IMR-90 (cell line): ENCODE data around the gene CDK18. TPM values are rescaled to one million over a fixed set of nuclear protein-coding genes. Genes with fewer than 3 reads are reported as not detected.

Source experiments
- ATAC-seq: fragments of 200-7000 bp; cut with Tn5 transposase; 2 replicates; pipeline ENCODE4 v1.9.1; 2020; ENCODE audit warnings: low read depth, mild to moderate bottlenecking, moderate library complexity
- BruUV-seq: library from RNA; stranded (reverse); fragments of 400-500 nt; replicated peaks from 2 replicates; lab custom pipeline; 2021; lab: Mats Ljungman, UMichigan
- CTCF ChIA-PET: fragments of 300-600 bp; formaldehyde crosslinking; extraction: SDS; loops from one replicate; lab custom pipeline; 2021; ENCODE audit warnings: antibody characterized with exemption; lab: Yijun Ruan, JAX
- POLR2A ChIA-PET: fragments of 300-600 bp; sonication (Branson Sonifier 250); formaldehyde crosslinking; loops from one replicate; lab custom pipeline; 2022; ENCODE audit warnings: antibody characterized with exemption; ENCODE audit not compliant: unreplicated experiment; lab: Charles Lee
- DNase-seq: peaks from one replicate; pipeline ENCODE4 v3.0.0; 2013
- H2AFZ ChIP-seq: replicated peaks from 2 replicates; pipeline ENCODE3; 2013; ENCODE audit warnings: low read length, mild to moderate bottlenecking; ENCODE audit not compliant: poor library complexity
- H2AK5ac ChIP-seq: 2 replicates; pipeline ENCODE4 v1.6.1; 2013; ENCODE audit warnings: low read depth, low read length, inconsistent platforms
- H2AK9ac ChIP-seq: replicated peaks from 2 replicates; pipeline ENCODE3; 2013; ENCODE audit warnings: mild to moderate bottlenecking, low read depth, low read length, moderate library complexity; ENCODE audit not compliant: poor library complexity
- H2BK120ac ChIP-seq: 2 replicates; pipeline ENCODE4 v1.6.1; 2013; ENCODE audit warnings: low read depth, low read length, inconsistent platforms
- H2BK15ac ChIP-seq: 3 replicates; pipeline ENCODE4 v1.6.1; 2013; ENCODE audit warnings: low read depth, low read length, inconsistent platforms
- H2BK20ac ChIP-seq: 2 replicates; pipeline ENCODE4 v1.6.1; 2013; ENCODE audit warnings: low read depth, mild to moderate bottlenecking, inconsistent platforms, low read length, moderate library complexity
- H2BK5ac ChIP-seq: 2 replicates; pipeline ENCODE4 v1.6.1; 2013; ENCODE audit warnings: mild to moderate bottlenecking, low read depth, low read length, inconsistent platforms; ENCODE audit not compliant: poor library complexity, severe bottlenecking
- H3K14ac ChIP-seq: replicated peaks from 2 replicates; pipeline ENCODE4 v1.6.1; 2013; ENCODE audit warnings: low read depth, low read length, inconsistent platforms
- H3K18ac ChIP-seq: 2 replicates; pipeline ENCODE4 v1.6.1; 2013; ENCODE audit warnings: low read depth, low read length, control low read depth
- H3K23ac ChIP-seq: 2 replicates; pipeline ENCODE4 v1.6.1; 2013; ENCODE audit warnings: low read depth, low read length, inconsistent platforms
- H3K27ac ChIP-seq: 2 replicates; pipeline ENCODE4 v1.5.1; 2013; ENCODE audit warnings: mild to moderate bottlenecking, control low read depth, low read length; ENCODE audit not compliant: insufficient read depth
- H3K27me3 ChIP-seq: 2 replicates; pipeline ENCODE4 v1.6.1; 2013; ENCODE audit warnings: low read length; ENCODE audit not compliant: control insufficient read depth, insufficient read depth
- H3K36me3 ChIP-seq: 2 replicates; pipeline ENCODE4 v1.6.1; 2013; ENCODE audit warnings: low read length, mixed read lengths; ENCODE audit not compliant: control insufficient read depth, insufficient read depth
- H3K4ac ChIP-seq: 2 replicates; pipeline ENCODE4 v1.6.1; 2013; ENCODE audit warnings: low read depth, low read length, inconsistent platforms
- H3K4me1 ChIP-seq: 2 replicates; pipeline ENCODE4 v1.6.1; 2013; ENCODE audit warnings: low read length, mixed read lengths; ENCODE audit not compliant: control insufficient read depth, insufficient read depth
- H3K4me2 ChIP-seq: 2 replicates; pipeline ENCODE4 v1.6.1; 2013; ENCODE audit warnings: low read depth, mild to moderate bottlenecking, control low read depth, low read length, moderate library complexity
- H3K4me3 ChIP-seq: 2 replicates; pipeline ENCODE4 v1.5.1; 2013; ENCODE audit warnings: low read depth, mild to moderate bottlenecking, control low read depth, low read length, moderate library complexity; ENCODE audit not compliant: insufficient read depth
- H3K56ac ChIP-seq: 2 replicates; pipeline ENCODE4 v1.6.1; 2013; ENCODE audit warnings: low read length, inconsistent platforms; ENCODE audit not compliant: insufficient read depth; ENCODE audit errors: extremely low read depth
- H3K79me1 ChIP-seq, 2 experiments: 2 replicates each; pipeline ENCODE4 v1.6.1; 2013; ENCODE audit warnings: low read length in 2 of 2, inconsistent platforms in 1 of 2, low read depth in 1 of 2
- H3K9ac ChIP-seq: 2 replicates; pipeline ENCODE4 v1.6.1; 2013; ENCODE audit warnings: low read depth, low read length, control low read depth
- H3K9me1 ChIP-seq: 2 replicates; pipeline ENCODE4 v1.6.1; 2013; ENCODE audit warnings: low read length, inconsistent platforms; ENCODE audit not compliant: insufficient read depth
- H3K9me3 ChIP-seq: 2 replicates; pipeline ENCODE4 v1.6.1; 2013; ENCODE audit warnings: low read length; ENCODE audit not compliant: control insufficient read depth, insufficient read depth
- H4K20me1 ChIP-seq: 2 replicates; pipeline ENCODE4 v1.6.1; 2013; ENCODE audit warnings: low read length, inconsistent platforms; ENCODE audit not compliant: insufficient read depth
- H4K5ac ChIP-seq: 2 replicates; pipeline ENCODE4 v1.6.1; 2013; ENCODE audit warnings: mild to moderate bottlenecking, low read depth, low read length, control low read depth
- H4K8ac ChIP-seq, 2 experiments: 2 replicates each; pipeline ENCODE4 v1.6.1; 2013; ENCODE audit warnings: low read depth in 2 of 2, low read length in 2 of 2, control low read depth in 1 of 2, inconsistent platforms in 1 of 2
- H4K91ac ChIP-seq: 2 replicates; pipeline ENCODE4 v1.6.1; 2013; ENCODE audit warnings: low read depth, low read length, inconsistent platforms; ENCODE audit not compliant: insufficient read depth
- CHD1 ChIP-seq: IDR thresholded peaks from 2 replicates; pipeline ENCODE4 v1.6.1; 2012; ENCODE audit warnings: low read depth, low read length, improper control_type of control experiment
- MXI1 ChIP-seq: IDR thresholded peaks from 2 replicates; pipeline ENCODE4 v1.6.1; 2012; ENCODE audit warnings: low read depth, mild to moderate bottlenecking, low read length, moderate library complexity, borderline replicate concordance
- POLR2A ChIP-seq: IDR thresholded peaks from 2 replicates; pipeline ENCODE4 v1.6.1; 2012; ENCODE audit warnings: mild to moderate bottlenecking, low read depth, low read length
- RFX5 ChIP-seq: IDR thresholded peaks from 2 replicates; pipeline ENCODE4 v1.8.0; 2012; ENCODE audit warnings: low read depth, mild to moderate bottlenecking, low read length, moderate library complexity
- WGBS, 2 experiments: methylation state at CpG; one replicate each; pipeline versions ENCODE4 v1.1.5 to v1.1.7; 2013; ENCODE audit warnings: missing lambda C conversion rate in 2 of 2; ENCODE audit not compliant: insufficient read length in 1 of 2; ENCODE audit errors: extremely low coverage in 2 of 2; 5-methylcytosine and 5-hydroxymethylcytosine counted together
- dilution Hi-C: fragments of 300-500 bp; cut with HindIII; formaldehyde crosslinking; loops from one replicate; pipeline ENCODE4 v1.14.3; 2018; ENCODE audit warnings: low sequenced_read_pairs; ENCODE audit not compliant: unreplicated experiment
- in situ Hi-C: fragments of 300-500 bp; cut with MboI; formaldehyde crosslinking; loops from 3 replicates; pipeline ENCODE4 v1.14.3; 2019; ENCODE audit warnings: low sequenced_read_pairs, inconsistent platforms, mixed read lengths
- intact Hi-C: fragments of 100-400 bp; cut with micrococcal nuclease; formaldehyde crosslinking; loops from 2 replicates; pipeline ENCODE4 v1.10.0; 2022
- polyA plus RNA-seq, 3 experiments: library from polyadenylated mRNA; depleted of rRNA; stranded (reverse); fragments of >200 nt; gene quantifications; 2 replicates each; pipeline ENCODE4 v1.2.3, GENCODE V29; 2012; ENCODE audit warnings: low replicate concordance in 1 of 3
- total RNA-seq: library from RNA; depleted of rRNA; stranded (reverse); fragments of >200 nt; gene quantifications from 2 replicates; pipeline ENCODE4 v1.2.3, GENCODE V29; 2012
- TF ChIP-seq, protein P1 (sequence below): fragments of 150-350 bp; IDR thresholded peaks from 2 replicates; pipeline ENCODE4 v1.6.1; 2017; ENCODE audit warnings: mild to moderate bottlenecking, antibody characterized with exemption, low read length, low read depth
- TF ChIP-seq, protein P2 (sequence below): fragments of 150-350 bp; IDR thresholded peaks from 2 replicates; pipeline ENCODE4 v1.6.1; 2016; ENCODE audit warnings: low read depth, mild to moderate bottlenecking, low read length, moderate library complexity, borderline replicate concordance

Gene CDK18
- total and polyA plus RNA-seq, 2 of the 4 experiments (the other 2 are of a cell fraction): 0.18 to 0.48 TPM

DNA sequence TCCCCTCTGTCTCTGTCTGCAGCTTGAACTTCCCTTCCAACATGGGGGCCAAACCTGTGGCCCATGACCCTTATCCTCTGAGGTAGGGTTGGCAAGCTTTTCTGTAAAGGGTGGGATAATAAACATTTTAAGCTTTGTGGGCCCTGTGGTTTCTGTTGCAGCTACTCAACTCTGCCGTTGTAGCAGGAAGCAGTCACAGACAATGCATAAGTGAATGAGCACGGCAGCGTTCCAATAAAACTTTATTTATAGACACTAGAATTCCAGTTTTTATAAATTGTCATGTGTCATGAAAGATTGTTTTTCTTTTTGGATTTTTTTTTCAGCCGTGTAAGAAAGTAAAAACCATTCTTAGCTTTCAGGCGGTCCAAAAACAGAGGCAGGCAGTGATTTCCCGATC, 18.2 kb upstream of the CDK18 start:
- Histone ChIP-seq H3K9ac (no peak overlapping the region), H2AFZ (no peak overlapping the region), H2BK20ac (no peak overlapping the region), H3K23ac (no peak overlapping the region), H3K4me2 (no peak overlapping the region), H2AK9ac (no peak overlapping the region), H3K56ac (no peak overlapping the region), H3K27ac (no peak overlapping the region), H2BK120ac (no peak overlapping the region), H3K79me1 (no peaks in the 10 kb centered on the region), H3K4ac (no peak overlapping the region), H4K91ac (no peak overlapping the region), H3K9me3 (no peaks in the 10 kb centered on the region), H2AK5ac (no peak overlapping the region), H3K9me1 (no peaks in the 10 kb centered on the region), H4K20me1 (0 out of 2 replicates have a peak, but pooled peaks cover 4% of the 10 kb centered on the region), H3K27me3 (peaks cover 47% of the 10 kb centered on the region), H4K8ac (no peak overlapping the region), H3K18ac (no peak overlapping the region), H3K4me3 (no peak overlapping the region), H2BK15ac (no peak overlapping the region), H4K5ac (no peak overlapping the region), H3K14ac (no peak overlapping the region), H2BK5ac (no peak overlapping the region), H3K4me1 (no peaks in the 10 kb centered on the region), H3K36me3 (no peaks in the 10 kb centered on the region)
- intact Hi-C loops (no loop called here), in situ Hi-C loops (loop anchor here (5.0 to 10.0 kb wide), 3 partner anchors 36 to 211 kb away; no protein-coding TSS in a partner anchor), dilution Hi-C loops (no loop called here)
- no peak for TF ChIP-seq POLR2A
- TF ChIP-seq MXI1: no peak
- TF ChIP-seq, protein P1, sequence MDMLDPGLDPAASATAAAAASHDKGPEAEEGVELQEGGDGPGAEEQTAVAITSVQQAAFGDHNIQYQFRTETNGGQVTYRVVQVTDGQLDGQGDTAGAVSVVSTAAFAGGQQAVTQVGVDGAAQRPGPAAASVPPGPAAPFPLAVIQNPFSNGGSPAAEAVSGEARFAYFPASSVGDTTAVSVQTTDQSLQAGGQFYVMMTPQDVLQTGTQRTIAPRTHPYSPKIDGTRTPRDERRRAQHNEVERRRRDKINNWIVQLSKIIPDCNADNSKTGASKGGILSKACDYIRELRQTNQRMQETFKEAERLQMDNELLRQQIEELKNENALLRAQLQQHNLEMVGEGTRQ: no peak
- no peak for TF ChIP-seq RFX5
- TF ChIP-seq, protein P2, sequence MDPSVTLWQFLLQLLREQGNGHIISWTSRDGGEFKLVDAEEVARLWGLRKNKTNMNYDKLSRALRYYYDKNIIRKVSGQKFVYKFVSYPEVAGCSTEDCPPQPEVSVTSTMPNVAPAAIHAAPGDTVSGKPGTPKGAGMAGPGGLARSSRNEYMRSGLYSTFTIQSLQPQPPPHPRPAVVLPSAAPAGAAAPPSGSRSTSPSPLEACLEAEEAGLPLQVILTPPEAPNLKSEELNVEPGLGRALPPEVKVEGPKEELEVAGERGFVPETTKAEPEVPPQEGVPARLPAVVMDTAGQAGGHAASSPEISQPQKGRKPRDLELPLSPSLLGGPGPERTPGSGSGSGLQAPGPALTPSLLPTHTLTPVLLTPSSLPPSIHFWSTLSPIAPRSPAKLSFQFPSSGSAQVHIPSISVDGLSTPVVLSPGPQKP: no peak
- TF ChIP-seq CHD1: no peak
- DNase-seq: no peak
- 87% methylated on average over 2 of the region's 6 CpGs; no CpG with 5 or more reads in 1 of the 2 experiments for WGBS, 2 experiments
- POLR2A ChIA-PET: no interaction called here
- CTCF ChIA-PET: interaction anchor here (0.7 to 5.1 kb wide), 10 partner anchors 8 to 364 kb away, joined by 3 to 52 read pairs (median 6); no protein-coding TSS in a partner anchor
- BruUV-seq: no TSS peak
- ATAC-seq: no peak
